SK-N-SH (cell line): Measurements from ENCODE around the gene RAB3IP.

Source experiments
- CHD2 ChIP-seq: fragments of 150-350 bp; IDR thresholded peaks from 2 replicates; pipeline ENCODE4 v1.6.1; 2018; ENCODE audit warnings: low read length; ENCODE audit not compliant: partially characterized antibody
- IRF3 ChIP-seq: fragments of 150-350 bp; IDR thresholded peaks from 2 replicates; pipeline ENCODE4 v1.6.1; 2016; ENCODE audit warnings: mild to moderate bottlenecking, low read depth, low read length
- MEF2A ChIP-seq: IDR thresholded peaks from 2 replicates; pipeline ENCODE4 v1.4.0; 2012; ENCODE audit warnings: low read depth, borderline replicate concordance
- RFX5 ChIP-seq: IDR thresholded peaks from 2 replicates; pipeline ENCODE4 v1.6.1; 2012; ENCODE audit warnings: mild to moderate bottlenecking, improper control_type of control experiment, low read length
- SMC3 ChIP-seq: IDR thresholded peaks from 2 replicates; pipeline ENCODE4 v1.6.1; 2012; ENCODE audit warnings: low read depth, low read length, improper control_type of control experiment

- TF ChIP-seq IRF3 (no peak), MEF2A (no peak), CHD2 (no peak), SMC3 (no peak), RFX5 (no peak)
These were observed 39.7 kb upstream of the RAB3IP start, which contains the start of gene BEST3 for GRCh38 chr12:69698769-69699540.
